Omental fat pad (tissue), 4 donors: ENCODE measurements around the gene OLFM2. TPM values are rescaled to one million over a fixed set of nuclear protein-coding genes. Genes with fewer than 3 reads are reported as not detected.
"Not testable (repeated sequence)": the region's sequence is repeated elsewhere in the genome, so short reads cannot be mapped to it uniquely, and the experiment has no call there.

Source experiments
- ATAC-seq: fragments of 150-250 bp; one replicate; pipeline ENCODE4 v1.9.1; 2016; ENCODE audit warnings: mild to moderate bottlenecking, moderate library complexity; ENCODE audit not compliant: low FRiP score
- DNase-seq: peaks from one replicate; pipeline ENCODE4 v3.0.0-alpha.2; 2019; ENCODE audit warnings: low spot score
- CTCF ChIP-seq, 3 donors: fragments of 450-650 bp; IDR thresholded peaks; one replicate each; pipeline ENCODE4 v1.5.1; 2016 to 2017; ENCODE audit warnings: antibody characterized with exemption in 3 of 3, mild to moderate bottlenecking in 3 of 3, moderate library complexity in 2 of 3
- total RNA-seq, 4 donors: library from RNA; depleted of rRNA; stranded (reverse); fragments of >200 nt; gene quantifications; one replicate each; pipeline ENCODE4 v1.1.0, GENCODE V29; 2016

The OLFM2 gene
- total RNA-seq, 4 donors from 2014 or later: 12.9 to 41.3 (median 23.6) TPM

GRCh38 chr19:9848060-9848459 is 88.3 kb downstream of the OLFM2 start:
- no peak for ATAC-seq
- TF ChIP-seq CTCF (IDR thresholded peaks at IDR 0.05): no peak
- DNase-seq: no peak

- DNase-seq (peak; percentile 38), ATAC-seq (peak; percentile 47)
- TF ChIP-seq CTCF (IDR thresholded peaks at IDR 0.05): no peak
These were observed 89.1 kb downstream of the OLFM2 start for GRCh38 chr19:9847087-9847671.

GRCh38 chr19:9843626-9844273 is 92.6 kb downstream of the OLFM2 start:
- ATAC-seq, DNase-seq: not testable (repeated sequence)

- no peak for DNase-seq
- no peak for ATAC-seq
- no peak for TF ChIP-seq CTCF (IDR thresholded peaks at IDR 0.05)
These were observed 93.3 kb downstream of the OLFM2 start for GRCh38 chr19:9842834-9843625.

GRCh38 chr19:9839415-9839814 is 96.9 kb downstream of the OLFM2 start:
- TF ChIP-seq CTCF (IDR thresholded peaks at IDR 0.05): no peak
- ATAC-seq: no peak

GRCh38 chr19:9838324-9838723 is 98.0 kb downstream of the OLFM2 start:
- DNase-seq (no peak), ATAC-seq (no peak)
- no peak for TF ChIP-seq CTCF (IDR thresholded peaks at IDR 0.05)

More at GRCh38 chr19:9839415-9839814, 96.9 kb downstream of the OLFM2 start:
- no peak for DNase-seq

GRCh38 chr19:9836021-9836420 is 100.3 kb downstream of the OLFM2 start:
- ATAC-seq (no peak), DNase-seq (no peak)
- TF ChIP-seq CTCF (IDR thresholded peaks at IDR 0.05): no peak
